Endothelial cell (in vitro differentiated cells): Measurements from ENCODE around the gene HNRNPM. TPM values are rescaled to one million over a fixed set of nuclear protein-coding genes. Genes with fewer than 3 reads are reported as not detected.
"Not testable (repeated sequence)": the region's sequence is repeated elsewhere in the genome, so short reads cannot be mapped to it uniquely, and the experiment has no call there.

Experiments used
- DNase-seq: peaks from one replicate; pipeline ENCODE4 v3.0.0; 2021; ENCODE audit warnings: low spot score
- H3K27ac Mint-ChIP-seq: one replicate; pipeline ENCODE4 v1.8.0; 2021; ENCODE audit warnings: mixed read lengths, inconsistent platforms; ENCODE audit not compliant: unreplicated experiment
- H3K27me3 Mint-ChIP-seq: one replicate; pipeline ENCODE4 v1.8.0; 2021; ENCODE audit warnings: mild to moderate bottlenecking, moderate library complexity, mixed read lengths, inconsistent platforms; ENCODE audit not compliant: unreplicated experiment
- H3K36me3 Mint-ChIP-seq: one replicate; pipeline ENCODE4 v1.8.0; 2021; ENCODE audit warnings: mild to moderate bottlenecking, low read depth, mixed read lengths, inconsistent platforms; ENCODE audit not compliant: unreplicated experiment
- H3K4me1 Mint-ChIP-seq: one replicate; pipeline ENCODE4 v1.8.0; 2021; ENCODE audit warnings: mild to moderate bottlenecking, mixed read lengths, inconsistent platforms; ENCODE audit not compliant: unreplicated experiment
- H3K4me3 Mint-ChIP-seq: one replicate; pipeline ENCODE4 v1.8.0; 2021; ENCODE audit warnings: mild to moderate bottlenecking, mixed read lengths, inconsistent platforms; ENCODE audit not compliant: unreplicated experiment
- H3K9me3 Mint-ChIP-seq: one replicate; pipeline ENCODE4 v1.8.0; 2021; ENCODE audit warnings: mixed read lengths, inconsistent platforms; ENCODE audit not compliant: unreplicated experiment
- total RNA-seq: library from RNA; stranded (reverse); fragmentation: NEBNext Ultra II Directional; extraction: Animal tissue kit (Norgen Biotek cat#: 25700); gene quantifications from one replicate; pipeline ENCODE4 v1.2.1, GENCODE V29; 2021; ENCODE audit not compliant: unreplicated experiment
- TF ChIP-seq, protein P1 (sequence below): fragments of 200-600 bp; sonication (generic); IDR thresholded peaks from one replicate; pipeline ENCODE4 v1.5.0; 2021; ENCODE audit warnings: antibody characterized with exemption; ENCODE audit not compliant: unreplicated experiment

HNRNPM gene
- total RNA-seq, 1 donor from 2014 or later, result 223 TPM

DNA sequence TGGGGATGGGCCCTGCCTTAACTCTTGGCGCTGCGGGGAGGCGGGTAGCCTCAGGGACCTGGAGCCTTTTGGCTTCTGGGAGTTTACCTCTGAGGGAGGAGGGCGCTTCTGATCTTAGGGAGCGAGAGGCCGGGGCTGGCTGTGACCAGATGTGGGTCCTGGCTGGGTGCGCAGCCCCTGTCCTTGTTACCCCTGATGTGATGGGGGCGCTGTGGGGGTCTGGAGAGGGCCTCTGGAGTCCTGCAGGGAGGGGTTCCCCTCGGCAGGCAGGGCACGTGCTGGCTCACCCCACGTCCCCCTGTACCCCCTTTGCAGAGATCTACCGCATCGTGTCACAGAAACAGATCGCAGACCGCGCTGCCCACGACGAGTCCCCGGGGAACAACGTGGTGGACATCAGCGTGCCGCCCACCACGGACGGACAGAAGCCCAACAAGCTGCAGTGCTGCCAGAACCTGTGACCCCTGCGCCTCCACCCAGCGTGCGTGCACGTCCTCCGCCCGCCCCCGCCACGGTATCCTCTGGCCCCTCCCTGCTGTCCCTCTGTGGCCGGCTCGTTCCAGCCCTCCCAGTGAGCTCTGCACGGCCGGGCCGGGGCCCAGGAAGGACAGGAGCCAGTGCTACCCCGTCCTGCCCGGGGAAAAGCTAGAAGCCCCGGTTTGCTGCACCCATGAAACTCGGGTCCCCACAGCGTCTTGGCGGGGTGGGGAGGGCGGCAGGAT, 41.5 kb upstream of the HNRNPM start:
- peaks cover 10% of the 10 kb centered on the region for H3K27me3 Mint-ChIP-seq
- peaks cover 4% of the 10 kb centered on the region for H3K4me1 Mint-ChIP-seq
- no peak overlapping the region for H3K27ac Mint-ChIP-seq
- peaks cover 19% of the 10 kb centered on the region for H3K36me3 Mint-ChIP-seq
- H3K9me3 Mint-ChIP-seq, result no peaks in the 10 kb centered on the region
- no peak for DNase-seq
- H3K4me3 Mint-ChIP-seq, result no peak overlapping the region
- TF ChIP-seq, protein P1, sequence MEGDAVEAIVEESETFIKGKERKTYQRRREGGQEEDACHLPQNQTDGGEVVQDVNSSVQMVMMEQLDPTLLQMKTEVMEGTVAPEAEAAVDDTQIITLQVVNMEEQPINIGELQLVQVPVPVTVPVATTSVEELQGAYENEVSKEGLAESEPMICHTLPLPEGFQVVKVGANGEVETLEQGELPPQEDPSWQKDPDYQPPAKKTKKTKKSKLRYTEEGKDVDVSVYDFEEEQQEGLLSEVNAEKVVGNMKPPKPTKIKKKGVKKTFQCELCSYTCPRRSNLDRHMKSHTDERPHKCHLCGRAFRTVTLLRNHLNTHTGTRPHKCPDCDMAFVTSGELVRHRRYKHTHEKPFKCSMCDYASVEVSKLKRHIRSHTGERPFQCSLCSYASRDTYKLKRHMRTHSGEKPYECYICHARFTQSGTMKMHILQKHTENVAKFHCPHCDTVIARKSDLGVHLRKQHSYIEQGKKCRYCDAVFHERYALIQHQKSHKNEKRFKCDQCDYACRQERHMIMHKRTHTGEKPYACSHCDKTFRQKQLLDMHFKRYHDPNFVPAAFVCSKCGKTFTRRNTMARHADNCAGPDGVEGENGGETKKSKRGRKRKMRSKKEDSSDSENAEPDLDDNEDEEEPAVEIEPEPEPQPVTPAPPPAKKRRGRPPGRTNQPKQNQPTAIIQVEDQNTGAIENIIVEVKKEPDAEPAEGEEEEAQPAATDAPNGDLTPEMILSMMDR, result no peak

DNA sequence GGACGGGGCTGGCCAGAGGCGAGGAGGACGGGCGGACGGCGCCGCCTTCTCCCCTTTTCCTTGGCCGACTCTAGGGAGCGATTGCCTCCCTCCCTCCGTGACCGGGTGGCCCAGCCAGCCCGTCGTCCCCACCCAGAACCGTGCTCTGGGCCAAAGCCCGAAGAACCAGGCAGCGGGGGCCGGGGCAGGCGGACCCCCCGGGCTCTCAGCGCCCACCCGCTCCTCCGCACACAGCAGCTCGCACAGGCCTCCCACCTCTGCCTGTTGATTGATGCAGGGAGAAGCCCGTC, 41.0 kb upstream of the HNRNPM start:
- no peak overlapping the region for H3K27ac Mint-ChIP-seq
- H3K36me3 Mint-ChIP-seq, result peaks cover 19% of the 10 kb centered on the region
- TF ChIP-seq, protein P1, result no peak
- no peak for DNase-seq
- H3K9me3 Mint-ChIP-seq, result no peaks in the 10 kb centered on the region
- H3K27me3 Mint-ChIP-seq, result peaks cover 10% of the 10 kb centered on the region
- no peaks in the 10 kb centered on the region for H3K4me1 Mint-ChIP-seq
- no peak overlapping the region for H3K4me3 Mint-ChIP-seq

DNA sequence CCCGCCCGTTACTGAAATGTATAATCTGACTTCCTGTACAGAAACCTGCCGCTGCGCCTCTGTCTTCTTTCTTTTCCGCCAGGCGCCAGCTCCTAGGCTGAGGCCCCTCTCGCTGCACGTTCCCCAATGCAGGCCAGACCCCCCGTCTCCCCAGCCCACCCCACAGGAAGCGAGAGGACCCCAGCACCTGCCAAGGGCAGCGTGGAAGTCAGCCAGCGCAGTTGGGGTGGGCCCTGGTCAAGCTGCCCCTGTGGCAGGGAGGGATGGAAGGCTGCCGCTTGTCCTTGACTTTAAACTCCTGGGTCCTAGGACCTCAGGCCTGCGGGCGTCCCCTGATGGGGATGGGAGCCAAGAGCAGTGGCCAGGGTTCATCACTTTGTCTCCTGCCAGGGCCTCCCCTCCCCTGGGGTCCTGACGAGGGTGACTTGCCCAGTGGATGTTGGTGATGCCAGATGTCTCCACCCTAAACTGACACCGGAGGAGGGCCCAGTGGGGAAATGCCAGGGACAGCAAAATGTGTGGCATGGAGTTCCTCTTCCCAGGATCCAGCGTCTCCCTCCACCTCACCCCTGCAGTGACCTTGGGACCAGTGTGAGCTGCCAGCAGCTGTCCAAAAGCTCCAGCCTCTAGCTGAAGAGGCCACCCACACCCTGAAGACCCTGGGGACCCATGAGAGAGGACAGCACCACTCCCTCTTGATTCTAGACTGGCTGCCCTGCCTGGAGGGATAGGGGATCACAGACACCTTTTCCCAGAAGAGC, 40.2 kb upstream of the HNRNPM start:
- Mint-ChIP-seq H3K36me3 (peaks cover 19% of the 10 kb centered on the region), H3K9me3 (no peaks in the 10 kb centered on the region), H3K27ac (no peak overlapping the region), H3K4me3 (peak overlapping the region; percentile 48), H3K4me1 (no peaks in the 10 kb centered on the region), H3K27me3 (peaks cover 10% of the 10 kb centered on the region)
- TF ChIP-seq, protein P1, result no peak
- DNase-seq, result no peak

DNA sequence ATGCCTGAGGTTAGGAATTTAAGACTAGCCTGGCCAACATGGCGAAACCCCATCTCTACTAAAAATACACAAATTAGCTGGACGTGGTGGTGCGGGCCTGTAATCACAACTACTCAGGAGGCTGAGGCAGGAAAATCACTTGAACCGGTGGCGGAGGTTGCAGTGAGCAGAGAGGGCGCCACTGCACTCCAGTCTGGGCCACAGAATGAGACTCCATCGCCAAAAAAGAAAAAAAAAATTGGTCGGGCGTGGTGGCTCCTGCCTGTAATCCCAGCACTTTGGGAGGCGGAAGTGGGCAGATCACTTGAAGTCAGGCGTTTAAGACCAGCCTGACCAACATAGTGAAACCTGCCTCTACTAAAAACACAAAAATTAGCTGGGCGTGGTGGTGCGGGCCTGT, 34.1 kb upstream of the HNRNPM start:
- H3K36me3 Mint-ChIP-seq, H3K9me3 Mint-ChIP-seq, DNase-seq, H3K4me3 Mint-ChIP-seq, H3K27me3 Mint-ChIP-seq, H3K4me1 Mint-ChIP-seq, H3K27ac Mint-ChIP-seq: not testable (repeated sequence)

DNA sequence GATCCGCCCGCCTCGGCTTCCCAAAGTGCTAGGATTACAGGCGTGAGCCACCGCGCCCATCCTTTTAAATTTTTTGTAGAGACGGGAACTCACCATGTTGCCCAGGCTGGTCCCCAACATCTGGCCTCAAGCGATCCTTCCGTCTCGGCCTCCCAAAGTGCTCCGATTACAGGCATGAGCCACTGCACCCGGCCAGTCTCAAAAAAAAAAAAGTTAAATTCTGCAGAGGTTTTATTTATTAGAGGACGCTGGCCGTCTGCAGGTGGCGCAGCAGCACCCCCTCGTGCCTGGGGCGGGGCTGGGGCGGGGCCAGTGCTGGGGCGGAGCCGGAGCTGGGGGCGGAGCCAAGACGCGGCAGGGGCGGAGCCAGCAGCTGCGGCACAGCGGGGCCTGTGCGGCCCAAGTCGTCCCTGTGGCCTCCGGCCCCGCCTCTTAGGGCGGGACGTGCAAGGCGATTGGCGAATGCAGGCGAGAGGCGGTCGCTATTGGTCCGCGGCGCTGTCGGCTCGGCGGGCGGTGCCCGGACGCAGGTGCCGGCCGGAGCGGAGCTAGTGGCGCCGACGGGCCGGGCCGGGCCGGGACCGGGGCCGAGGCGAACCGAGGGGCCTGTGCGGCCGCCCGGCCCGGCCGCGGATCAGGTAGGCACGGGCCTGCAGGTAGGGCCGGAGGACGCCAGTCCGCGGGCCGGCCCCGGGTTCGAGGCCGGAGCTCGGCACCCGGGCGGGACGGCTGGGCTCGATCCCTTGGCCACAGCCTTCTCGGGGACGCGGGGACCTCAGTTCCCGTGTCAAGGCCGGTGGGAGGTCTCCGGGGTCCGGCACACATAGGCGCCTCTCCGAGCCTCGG, 31.8 kb upstream of the HNRNPM start, which contains the start of gene MARCHF2:
Gene MARCHF2 (plus strand): TSS at position 523 of the 846 bp plus-strand sequence. CDS start 8,536 bp downstream, outside the sequence.
- H3K27ac Mint-ChIP-seq, result no peak within 1 kb of the TSS
- H3K9me3 Mint-ChIP-seq, result no peaks in the 10 kb centered on the region
- TF ChIP-seq, protein P1, result peak; percentile 62
- peaks cover 3% of the 10 kb centered on the region for H3K27me3 Mint-ChIP-seq
- H3K4me1 Mint-ChIP-seq, result peaks cover 3% of the 10 kb centered on the region
- DNase-seq, result peak; percentile 99
- peak within 1 kb of the TSS; percentile 88 for H3K4me3 Mint-ChIP-seq
- H3K36me3 Mint-ChIP-seq, result no peaks in the 10 kb centered on the region
